Fibroblast of peridontal ligament (primary cell): ENCODE measurements around the gene LYZ.
A peak's percentile ranks its signal among the peaks of the same experiment; 100 is the strongest.

ENCODE experiments used
- DNase-seq: peaks from one replicate; pipeline ENCODE4 v3.0.0-alpha.2; 2010; ENCODE audit errors: extremely low read depth

The LYZ gene

DNA sequence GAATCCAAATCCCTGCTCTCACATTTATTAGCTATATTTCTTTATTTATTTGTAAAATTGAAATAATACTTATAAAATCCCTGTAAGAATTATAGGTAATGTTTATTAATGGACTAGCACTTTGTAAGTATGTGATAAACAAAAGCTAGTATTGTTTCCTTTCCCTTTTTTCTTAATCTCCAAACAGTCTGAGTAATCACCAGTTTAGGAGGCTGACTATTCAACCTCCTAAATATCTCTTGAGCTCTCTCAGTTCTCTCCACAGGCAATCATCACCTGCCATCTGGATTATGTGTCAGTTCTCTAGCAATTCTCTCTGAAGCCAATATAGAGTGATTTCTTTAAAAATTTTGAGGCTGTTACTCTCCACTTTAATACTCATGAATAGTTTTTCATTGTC, 9.2 kb upstream of the LYZ start:
- no peak for DNase-seq

DNA sequence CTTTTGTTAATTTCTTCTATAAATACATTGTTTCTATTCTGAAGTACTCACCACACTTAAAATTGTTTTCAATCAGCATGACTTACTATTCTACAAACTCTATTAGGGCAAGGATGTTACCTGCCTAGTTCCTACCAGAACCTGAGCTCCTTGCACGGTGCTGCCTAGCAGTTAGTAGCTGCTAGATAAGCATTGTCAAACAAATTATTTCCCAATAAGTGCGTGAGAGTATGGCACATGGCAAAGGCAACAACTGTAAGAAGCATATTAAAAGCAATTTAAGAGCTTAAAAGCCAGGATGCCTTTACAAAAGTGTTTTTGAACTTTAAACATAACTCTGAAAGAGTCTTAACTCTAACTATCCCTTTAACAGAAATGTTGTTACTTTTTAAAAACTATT, 8.2 kb upstream of the LYZ start:
- DNase-seq, result no peak

DNA sequence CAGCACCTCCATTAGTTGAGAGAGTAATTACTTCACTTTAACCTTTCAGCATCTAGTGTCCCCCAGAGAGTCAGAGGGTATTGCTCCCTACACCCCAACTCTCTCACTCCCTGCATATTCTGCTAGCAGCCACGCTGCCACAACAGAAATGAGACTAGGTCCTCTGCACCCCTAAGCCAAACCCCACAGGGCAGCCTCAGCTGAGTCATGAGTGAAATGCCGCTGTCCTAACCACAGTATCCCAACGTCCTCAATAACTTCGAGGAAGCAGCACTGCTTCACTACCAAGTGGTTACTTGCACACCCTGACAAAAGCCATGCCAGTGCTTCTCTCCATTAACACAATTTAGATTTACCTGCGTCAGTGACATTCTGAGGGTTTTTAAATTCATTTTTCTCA, 6.9 kb upstream of the LYZ start:
- no peak for DNase-seq

DNA sequence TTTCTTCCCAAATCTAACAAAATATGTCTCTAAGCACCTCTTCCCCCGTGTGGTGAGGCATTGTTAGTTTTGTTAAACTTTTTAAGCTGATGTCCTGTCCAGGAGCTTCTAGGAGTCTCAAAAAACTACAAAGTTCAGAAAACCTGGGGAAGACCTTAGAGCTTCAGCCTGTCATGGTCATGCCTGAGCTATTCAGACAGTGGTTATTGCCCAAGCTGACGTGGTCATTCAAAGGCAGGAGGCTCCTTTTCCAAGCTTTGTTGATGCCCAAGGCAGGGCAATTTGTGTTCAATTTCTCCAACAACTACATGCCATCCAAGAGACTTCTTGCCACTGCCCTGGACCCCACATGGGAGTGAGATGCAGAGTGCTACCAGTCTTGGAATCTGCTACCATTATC, 5.8 kb upstream of the LYZ start:
- no peak for DNase-seq

DNA sequence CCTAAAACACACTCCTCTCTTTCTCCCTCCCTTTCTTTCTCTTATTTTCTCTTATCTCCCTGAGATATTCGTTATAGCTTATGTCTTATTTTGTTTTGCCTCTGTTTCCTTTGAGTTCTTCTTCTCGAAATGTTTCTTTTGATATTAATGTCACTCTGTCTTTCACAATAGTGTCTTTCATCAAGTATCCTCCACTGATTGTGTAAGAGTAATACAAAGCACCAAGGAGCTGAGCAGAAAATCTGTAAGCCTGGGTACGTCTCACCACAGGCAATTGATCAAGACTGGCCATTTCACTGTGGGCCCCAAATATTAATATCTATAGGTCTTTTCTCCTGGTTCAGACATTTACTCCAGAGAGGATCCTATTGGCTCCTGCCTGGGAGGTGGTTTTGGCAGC, 4.8 kb upstream of the LYZ start:
- DNase-seq, result no peak

DNA sequence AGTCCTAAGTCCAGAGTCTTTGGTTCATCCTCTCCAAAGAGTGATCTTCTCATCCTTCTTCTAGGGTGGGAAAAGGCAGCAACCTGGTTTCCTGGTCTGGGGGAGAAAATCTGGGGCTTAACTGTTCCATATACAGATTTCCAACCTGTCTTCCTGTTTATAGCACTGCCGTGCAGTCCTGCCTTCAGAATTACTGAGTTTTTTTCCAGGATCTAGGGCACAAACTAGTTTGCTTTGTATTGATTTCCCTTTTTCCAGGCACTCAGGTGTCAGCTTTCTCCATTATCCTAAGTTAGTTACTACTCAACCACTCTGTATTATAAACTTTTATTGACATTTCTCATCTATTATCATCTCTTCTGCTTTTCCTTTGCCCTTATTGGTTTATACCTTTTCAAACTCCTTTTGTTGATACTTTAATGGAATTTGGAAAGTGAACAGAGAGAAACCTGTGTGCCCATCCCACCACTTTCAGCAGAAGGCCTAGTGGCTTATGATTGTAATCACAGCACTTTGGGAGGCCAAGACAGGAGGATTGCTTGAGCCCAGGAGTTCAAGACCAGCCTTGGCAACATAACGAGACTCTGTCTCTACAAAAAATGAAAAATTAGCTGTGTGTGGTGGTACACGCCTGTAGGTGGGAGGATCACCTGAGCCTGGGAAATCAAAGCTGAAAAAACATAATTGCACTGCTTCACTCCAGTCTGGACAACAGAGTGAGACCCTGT, 4.1 kb upstream of the LYZ start:
- DNase-seq, result no peak

DNA sequence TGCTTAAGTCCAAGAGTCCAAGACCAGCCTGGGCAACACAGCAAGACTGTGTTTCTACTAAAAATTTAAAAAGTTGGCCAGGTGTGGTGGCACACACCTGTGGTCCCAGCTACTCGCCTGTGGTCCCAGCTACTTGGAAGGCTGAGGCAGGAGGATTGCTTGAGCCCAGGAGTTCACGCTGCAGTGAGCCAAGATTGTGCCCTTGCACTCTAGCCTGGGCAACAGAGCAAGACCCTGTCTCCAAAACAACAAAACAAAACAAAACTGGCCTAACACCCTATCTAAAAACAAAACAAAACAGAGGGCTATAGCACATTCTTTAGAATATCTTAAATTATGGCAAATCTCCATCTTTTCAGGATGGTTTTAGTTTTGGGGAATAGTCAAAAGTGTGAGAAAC, 3.1 kb upstream of the LYZ start:
- DNase-seq, result no peak

DNA sequence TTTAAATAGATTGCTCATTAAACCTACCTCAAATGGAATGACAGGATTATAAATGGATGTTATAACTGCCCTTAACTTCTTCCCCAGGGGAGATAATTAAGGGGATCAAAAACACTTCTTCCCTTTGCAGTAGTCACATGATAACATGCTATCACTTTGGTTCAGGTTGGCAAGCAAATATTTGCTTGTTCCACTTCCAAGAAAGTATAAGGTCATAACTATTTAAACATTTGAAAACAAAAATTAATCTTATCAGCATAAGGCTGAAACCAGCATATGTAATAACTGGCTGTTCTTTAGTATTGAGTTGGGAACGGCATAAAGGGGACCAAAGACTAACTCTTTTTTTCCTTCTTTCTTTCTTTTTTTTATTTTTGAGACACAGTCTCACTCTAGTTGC, 2.4 kb upstream of the LYZ start:
- no peak for DNase-seq

DNA sequence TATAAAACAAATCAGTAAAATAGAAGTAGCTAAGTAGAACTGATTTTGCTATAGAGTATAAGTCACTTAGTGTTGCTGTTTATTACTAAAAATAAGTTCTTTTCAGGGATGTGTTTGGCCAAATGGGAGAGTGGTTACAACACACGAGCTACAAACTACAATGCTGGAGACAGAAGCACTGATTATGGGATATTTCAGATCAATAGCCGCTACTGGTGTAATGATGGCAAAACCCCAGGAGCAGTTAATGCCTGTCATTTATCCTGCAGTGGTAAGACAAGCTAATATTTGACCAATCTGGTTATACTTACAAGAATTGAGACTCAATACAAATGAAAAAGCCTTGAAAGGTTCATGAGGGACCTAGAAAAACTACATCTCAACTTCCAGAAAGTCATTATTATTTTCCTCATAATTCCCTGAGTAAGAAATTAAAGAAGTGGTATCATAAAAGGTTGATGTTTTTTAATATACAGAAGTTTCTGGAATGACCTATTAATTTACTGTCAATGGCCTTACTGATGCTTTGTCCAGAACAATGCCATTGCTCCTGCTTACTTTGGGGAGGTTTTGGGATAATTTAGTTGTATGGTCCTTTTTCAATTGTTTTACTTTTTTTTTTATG, 1.9 kb downstream of the LYZ start:
- DNase-seq, result no peak

DNA sequence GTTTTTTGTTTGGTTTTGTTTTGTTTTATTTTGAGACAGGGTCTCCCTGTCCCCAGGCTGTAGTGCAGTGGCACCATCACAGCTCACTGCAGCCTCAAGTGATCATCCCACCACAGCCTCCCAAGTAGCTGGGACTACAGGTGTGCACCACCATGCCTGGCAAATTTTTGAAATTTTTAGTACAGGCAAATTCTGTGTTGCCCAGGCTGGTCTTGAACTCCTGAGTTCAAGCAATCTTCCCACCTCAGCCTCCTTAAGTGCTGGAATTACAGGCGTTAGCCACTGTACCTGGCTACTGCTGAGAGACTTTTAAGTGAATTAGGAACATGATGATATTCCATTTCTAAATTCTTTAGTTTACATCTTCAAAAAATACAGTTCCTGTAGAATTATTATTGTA, 2.6 kb downstream of the LYZ start:
- no peak for DNase-seq

DNA sequence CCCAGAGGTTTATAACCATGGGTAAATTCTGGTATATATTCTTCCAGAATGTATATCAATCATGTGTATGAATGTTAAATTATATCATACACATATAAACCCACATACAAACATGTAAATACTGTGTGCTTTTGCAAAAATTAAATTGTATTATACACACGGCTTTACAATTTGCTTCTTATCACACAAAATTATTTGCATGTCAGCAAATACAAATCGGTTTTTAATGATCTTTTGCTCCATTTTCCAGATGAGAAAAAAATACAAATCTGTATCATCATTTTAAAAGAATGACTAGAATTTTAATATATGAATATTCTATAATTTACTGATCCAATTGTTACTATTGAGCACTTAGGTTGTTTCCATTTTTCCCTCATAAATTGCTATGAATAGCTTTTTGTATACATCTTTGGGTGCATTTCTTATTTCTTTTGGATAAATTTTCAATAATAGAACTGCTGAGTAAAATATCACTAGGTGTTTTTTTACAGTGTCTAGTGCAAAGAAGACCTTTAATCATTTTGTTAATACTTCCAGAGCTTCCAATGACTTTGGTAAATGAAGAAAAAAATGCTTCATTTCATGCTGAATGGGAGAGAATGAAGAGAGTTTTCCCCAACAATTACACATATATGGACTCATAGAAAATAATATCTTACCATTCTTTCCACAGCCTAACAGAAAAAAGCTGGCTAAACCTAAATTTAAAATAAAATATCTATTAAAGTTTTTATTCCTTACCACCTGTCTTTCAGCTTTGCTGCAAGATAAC, 3.5 kb downstream of the LYZ start:
- DNase-seq, result no peak

DNA sequence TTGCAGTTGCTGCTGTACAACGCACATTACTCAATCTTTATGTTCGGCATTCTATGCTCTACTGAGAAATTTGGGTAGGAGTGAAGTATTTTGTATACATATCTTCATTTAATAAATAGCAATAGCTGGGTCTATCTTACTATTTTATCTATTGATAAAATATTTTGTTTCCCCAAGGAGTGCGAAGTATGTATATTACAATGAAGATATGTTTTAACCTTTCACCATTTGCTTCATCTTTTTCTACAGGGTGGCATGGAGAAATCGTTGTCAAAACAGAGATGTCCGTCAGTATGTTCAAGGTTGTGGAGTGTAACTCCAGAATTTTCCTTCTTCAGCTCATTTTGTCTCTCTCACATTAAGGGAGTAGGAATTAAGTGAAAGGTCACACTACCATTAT, 4.7 kb downstream of the LYZ start:
- no peak for DNase-seq

DNA sequence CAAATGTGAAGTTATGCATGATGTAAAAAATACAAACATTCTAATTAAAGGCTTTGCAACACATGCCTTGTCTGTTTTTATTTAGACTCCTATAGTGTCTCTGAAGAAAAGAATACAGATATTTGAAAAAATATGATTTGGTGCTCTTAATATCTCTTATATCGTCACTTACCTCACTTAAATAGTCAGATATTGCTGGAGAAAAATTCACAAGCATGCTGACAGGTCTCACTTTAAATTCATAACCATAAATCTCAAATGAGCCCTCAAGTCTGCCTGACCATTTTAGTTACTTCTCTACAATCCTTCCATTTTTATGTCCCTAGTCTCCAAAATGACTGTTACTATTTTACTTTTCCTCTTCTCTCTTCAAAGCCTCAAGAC, 6.0 kb downstream of the LYZ start:
- no peak for DNase-seq

DNA sequence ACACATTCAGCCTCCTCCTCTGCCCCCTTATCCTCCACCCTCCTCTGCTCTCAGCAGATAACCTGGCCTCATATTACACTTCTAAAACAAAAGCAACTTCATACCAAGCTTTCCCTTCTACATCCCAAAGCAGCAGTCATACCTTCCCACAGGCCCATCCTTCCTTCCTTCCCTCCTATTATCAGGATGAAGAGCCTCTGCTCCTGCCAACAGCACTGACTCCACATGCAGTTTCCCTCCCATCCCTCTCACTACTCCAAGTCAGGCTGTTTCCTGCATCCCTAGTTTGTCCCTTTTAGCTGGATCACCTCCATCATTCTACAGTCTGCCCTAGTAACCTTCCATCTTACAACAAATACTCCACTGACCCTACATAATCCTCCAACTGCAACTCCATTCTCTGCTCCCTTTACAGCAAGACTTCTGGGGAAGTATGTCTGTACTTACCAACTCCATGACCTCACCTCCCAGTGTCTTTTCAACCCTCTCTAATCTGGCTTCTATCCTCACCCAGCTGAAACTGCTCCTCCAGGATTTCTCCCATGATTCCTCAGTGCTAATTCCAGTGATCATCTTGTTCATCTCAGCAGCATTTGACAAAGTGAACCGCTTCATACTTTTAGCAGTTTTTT, 6.5 kb downstream of the LYZ start:
- DNase-seq, result no peak

DNA sequence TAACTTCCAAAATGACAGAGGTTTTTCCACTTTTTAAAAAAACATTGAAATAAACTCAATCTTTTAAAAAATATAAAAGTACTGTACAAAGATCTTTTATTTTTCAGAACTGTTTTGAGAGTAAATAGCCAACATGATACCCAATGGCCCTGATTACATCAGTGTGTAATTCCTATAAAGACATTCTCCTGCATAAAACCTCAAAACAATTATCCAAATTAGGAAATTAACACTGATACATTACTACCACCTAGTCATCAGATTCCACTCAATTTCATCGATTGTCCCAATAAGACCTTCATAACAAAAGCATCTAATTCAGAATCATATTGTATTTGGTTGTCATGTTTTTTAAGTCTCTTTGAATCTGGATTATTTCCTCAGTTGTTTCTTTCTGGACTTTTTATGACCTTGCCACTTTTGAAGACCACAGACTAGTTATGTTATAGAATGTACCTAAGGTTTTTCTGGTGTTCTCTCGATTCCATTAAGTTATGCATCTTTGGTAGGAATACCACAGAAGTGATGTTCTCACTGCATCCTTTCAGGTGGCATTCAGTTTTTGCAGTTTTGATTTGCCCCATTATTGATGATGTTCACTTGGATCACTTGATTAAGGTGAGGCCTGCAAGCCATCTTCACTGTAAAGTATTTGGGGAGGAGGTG, 7.3 kb downstream of the LYZ start:
- no peak for DNase-seq

DNA sequence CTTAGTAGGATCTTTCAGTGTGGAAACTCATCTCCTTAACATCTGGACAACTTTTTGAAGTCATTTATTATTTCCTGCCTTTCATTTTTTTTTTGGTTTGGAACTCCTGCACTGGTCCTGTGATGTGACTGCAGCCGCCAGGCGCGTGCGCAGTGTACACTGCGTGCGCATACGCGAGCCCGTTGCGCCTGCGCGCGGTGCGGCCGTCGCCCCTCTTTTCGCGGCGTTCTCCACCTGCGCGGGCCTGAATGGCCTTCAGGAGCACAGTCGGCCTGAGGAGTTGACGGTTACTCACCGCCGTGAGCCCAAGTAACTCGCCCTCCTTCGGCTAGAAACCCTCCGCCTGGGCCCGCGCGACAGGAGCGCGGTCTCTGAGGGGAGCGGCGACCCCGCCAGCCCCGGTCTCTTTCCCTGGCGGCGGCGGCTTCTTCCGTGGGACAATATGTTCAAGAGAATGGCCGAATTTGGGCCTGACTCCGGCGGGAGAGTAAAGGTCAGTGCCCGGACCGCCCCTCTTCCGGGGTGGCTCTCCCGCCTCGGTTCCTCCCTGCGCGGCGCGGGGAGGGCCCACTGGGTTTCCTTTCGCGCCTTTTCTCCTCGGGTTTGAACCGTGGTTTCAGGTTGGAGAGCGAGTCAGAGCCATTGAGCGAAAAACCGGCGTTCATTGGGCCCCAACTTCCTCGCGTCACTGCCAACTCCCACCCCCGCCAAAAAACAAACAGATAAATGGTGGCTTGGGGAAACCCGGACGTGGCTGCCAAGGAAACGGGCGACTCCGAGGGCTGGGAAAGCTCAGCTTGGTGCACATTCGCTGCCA, 11.6 kb downstream of the LYZ start, which contains the start of gene YEATS4:
Gene YEATS4 (plus strand): TSS at position 213 of the 817 bp plus-strand sequence. CDS start 230 bp downstream, at position 443.
- peak; percentile 81 for DNase-seq

DNA sequence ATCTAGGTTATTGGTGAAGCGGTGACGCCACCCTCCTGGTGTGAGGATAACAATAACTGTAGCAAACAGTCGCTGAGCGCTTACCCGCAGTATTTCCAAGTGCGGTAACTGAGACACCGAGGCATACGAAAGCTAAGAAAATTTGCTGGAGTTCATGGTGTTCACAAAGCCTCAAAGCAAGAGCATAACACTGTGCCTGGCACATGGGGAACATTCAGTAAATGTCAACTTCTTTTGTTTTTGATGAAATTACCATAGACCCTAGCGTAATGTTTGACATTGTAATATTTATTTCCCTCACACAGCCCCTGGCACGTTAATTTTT, 12.1 kb downstream of the LYZ start:
- DNase-seq, result no peak

DNA sequence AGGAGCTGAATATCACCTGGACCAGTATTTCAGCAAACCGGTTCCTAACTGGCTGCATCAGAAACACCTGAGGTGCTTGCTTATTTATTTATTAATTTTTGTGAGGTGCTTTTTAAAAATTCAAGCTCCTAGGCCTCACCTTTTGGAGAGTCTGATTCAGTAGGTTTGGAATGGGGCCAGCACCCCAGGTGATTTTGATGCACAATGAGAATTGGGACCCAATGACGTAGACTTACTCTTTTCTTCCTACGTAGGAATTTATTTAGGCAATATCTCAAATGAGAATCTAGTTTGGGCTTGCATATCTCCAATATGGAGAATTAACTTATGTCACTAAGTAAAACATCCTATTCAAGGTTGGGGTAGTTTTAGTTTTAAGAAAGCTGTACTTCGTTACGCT, 18.6 kb downstream of the LYZ start:
- DNase-seq, result no peak

DNA sequence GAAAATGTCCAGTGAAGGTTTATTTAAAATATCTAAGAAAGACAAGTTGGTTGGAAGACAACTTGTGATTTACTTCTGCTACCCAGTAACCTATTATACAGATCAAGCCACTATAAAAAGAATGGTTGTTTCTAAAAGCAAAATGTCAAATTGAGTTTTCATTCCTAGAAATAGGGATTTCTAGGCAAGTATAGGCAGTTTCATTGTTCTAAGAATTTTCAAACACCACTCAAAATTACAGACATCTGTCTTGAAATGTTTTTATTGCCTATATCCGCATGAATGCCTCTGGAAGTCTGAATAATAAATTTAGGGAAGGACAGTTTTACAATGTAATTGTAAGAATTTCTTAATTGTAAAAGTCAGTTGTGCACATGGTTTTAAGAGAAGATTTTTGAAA, 20.0 kb downstream of the LYZ start:
- DNase-seq, result no peak

DNA sequence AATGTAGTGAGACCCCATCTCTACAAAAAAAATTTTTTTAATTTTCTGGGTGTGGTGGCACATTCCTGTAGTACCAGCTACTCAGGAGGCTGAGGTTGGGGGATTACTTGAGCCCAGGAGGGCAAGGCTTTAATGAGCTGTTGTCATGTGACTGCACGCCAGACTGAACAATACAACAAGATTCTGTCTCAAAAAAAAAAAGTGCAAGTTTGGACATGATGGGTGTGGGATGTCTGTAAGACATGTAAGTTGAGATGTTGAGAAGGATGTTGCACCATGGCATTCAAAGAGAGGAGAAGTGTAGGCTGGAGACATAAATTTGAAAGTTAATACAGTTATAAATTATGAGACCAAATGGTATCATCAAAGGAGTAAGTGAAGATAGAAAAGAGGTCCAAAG, 34.9 kb downstream of the LYZ start:
- DNase-seq, result no peak

DNA sequence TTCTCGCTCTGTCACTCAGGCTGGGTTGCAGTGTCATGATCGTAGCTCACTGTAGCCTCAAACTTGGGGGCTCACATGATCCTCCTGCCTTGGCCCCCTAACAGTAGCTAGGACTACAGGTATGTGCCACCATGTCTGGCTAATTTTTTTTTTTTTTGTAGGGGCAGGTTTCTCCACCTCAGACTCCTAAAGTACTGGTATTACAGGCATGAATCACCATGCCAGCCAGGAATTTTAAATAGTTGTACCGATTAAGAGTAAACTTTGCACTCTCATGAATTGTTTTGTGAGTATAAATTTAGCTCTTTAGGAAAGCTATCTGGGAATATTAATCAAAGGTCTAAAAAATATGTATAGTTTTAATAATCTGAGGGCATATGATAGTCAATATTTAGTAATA, 36.9 kb downstream of the LYZ start:
- no peak for DNase-seq
